ENCODE results near the gene MRPS30.

GRCh38 chr5:44809215-44809955, 638 bp downstream of the MRPS30 start:
- TF ChIP-seq POLR2A (IDR thresholded peaks at IDR 0.05; ENCODE audit: low read length), result no peak
- no peak for TF ChIP-seq GATA1 (IDR thresholded peaks at IDR 0.05; ENCODE audit: low read depth, low read length)

All from erythroblast (primary cell).